Measurements from ENCODE around the gene NUS1. TPM values are rescaled to one million over a fixed set of nuclear protein-coding genes. Genes with fewer than 3 reads are reported as not detected.

Gene NUS1
- polyA plus RNA-seq, 2 of the 4 experiments (the other 2 are of a cell fraction), result 23.0 to 24.7 TPM

- POLR2A ChIA-PET, result no interaction called here
- CTCF ChIA-PET, result no interaction called here
Observed at GRCh38 chr6:117655380-117655779, 19.9 kb upstream of the NUS1 start.

DNA sequence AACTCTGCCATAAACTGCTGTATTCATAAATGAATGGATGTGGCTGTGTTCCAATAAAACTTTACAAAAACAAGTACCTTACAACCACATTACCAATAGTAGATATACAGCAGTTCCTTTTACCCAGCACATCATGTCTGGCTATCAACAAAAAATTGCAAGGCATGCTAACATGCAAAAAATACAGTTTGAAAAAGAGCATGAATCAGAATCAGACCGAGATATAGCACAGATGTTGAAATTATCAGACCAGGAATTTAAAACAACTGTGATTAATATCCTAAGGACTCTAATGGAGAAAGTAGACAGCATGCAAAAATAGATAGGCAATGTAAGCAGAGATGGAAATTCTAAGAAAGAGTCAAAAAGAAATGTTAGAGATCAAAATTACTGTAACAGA, 8.4 kb upstream of the NUS1 start:
- Histone ChIP-seq H3K4me1 (no peaks in the 10 kb centered on the region), H3K4me3 (no peak overlapping the region), H3K9me3 (no peaks in the 10 kb centered on the region), H3K4me2 (no peak overlapping the region), H3K27ac (no peak overlapping the region)
- ATAC-seq (no peak), DNase-seq (ENCODE audit: low read depth in 1 of 2, low spot score in 1 of 2) (no peak), FAIRE-seq (no peak)
- TF ChIP-seq GATA3 (IDR thresholded peaks at IDR 0.05; ENCODE audit: borderline replicate concordance) (no peak), HDAC2 (IDR thresholded peaks at IDR 0.05) (no peak), NFE2L2 (conservative IDR thresholded peaks at IDR 0.05; ENCODE audit: low read length) (no peak), TFCP2L1 (CRISPR knock-in tag; IDR thresholded peaks at IDR 0.05) (no peak), FOXS1 (CRISPR knock-in tag; IDR thresholded peaks at IDR 0.05) (no peak), HOXB13 (CRISPR knock-in tag; IDR thresholded peaks at IDR 0.05; ENCODE audit: low read depth) (no peak), RFX5 (IDR thresholded peaks at IDR 0.05) (no peak), HOXA7 (CRISPR knock-in tag; IDR thresholded peaks at IDR 0.05) (no peak), SMC3 (IDR thresholded peaks at IDR 0.05) (no peak), BHLHE40 (IDR thresholded peaks at IDR 0.05; ENCODE audit: low read depth, low read length) (no peak), SREBF2 (IDR thresholded peaks at IDR 0.05) (no peak), FOSL2 (IDR thresholded peaks at IDR 0.05) (no peak), FOSL2 (CRISPR knock-in tag; IDR thresholded peaks at IDR 0.05) (no peak), MYC (IDR thresholded peaks at IDR 0.05; ENCODE audit: borderline replicate concordance, low read length) (no peak), ZNF302 (CRISPR knock-in tag; IDR thresholded peaks at IDR 0.05) (no peak), CBX2 (IDR thresholded peaks at IDR 0.05; ENCODE audit: borderline replicate concordance, low read depth) (no peak), EHF (CRISPR knock-in tag; IDR thresholded peaks at IDR 0.05) (no peak)
- TF ChIP-seq, protein P1, sequence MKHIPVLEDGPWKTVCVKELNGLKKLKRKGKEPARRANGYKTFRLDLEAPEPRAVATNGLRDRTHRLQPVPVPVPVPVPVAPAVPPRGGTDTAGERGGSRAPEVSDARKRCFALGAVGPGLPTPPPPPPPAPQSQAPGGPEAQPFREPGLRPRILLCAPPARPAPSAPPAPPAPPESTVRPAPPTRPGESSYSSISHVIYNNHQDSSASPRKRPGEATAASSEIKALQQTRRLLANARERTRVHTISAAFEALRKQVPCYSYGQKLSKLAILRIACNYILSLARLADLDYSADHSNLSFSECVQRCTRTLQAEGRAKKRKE (CRISPR knock-in tag; IDR thresholded peaks at IDR 0.05; ENCODE audit: low read depth), result no peak
- TF ChIP-seq, protein P2, sequence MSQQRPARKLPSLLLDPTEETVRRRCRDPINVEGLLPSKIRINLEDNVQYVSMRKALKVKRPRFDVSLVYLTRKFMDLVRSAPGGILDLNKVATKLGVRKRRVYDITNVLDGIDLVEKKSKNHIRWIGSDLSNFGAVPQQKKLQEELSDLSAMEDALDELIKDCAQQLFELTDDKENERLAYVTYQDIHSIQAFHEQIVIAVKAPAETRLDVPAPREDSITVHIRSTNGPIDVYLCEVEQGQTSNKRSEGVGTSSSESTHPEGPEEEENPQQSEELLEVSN (IDR thresholded peaks at IDR 0.05; ENCODE audit: borderline replicate concordance, low read depth), result no peak
- ChIA-PET CTCF (interaction anchor here (0.6 kb wide), 1 partner anchor 958 kb away, joined by 3 read pairs; no protein-coding TSS in a partner anchor), POLR2A (no interaction called here)
- 8% methylated on average over 1 of the region's 1 CpG for WGBS (ENCODE audit: missing lambda C conversion rate)

More at GRCh38 chr6:117655380-117655779, 19.9 kb upstream of the NUS1 start:
- Histone ChIP-seq H3K27ac (no peak overlapping the region), H3K9me3 (no peaks in the 10 kb centered on the region), H3K4me1 (no peaks in the 10 kb centered on the region), H3K4me3 (no peak overlapping the region), H3K4me2 (no peak overlapping the region)
- DNase-seq (ENCODE audit: low read depth in 1 of 2, low spot score in 1 of 2) (no peak), FAIRE-seq (no peak), ATAC-seq (no peak)
- TF ChIP-seq EHMT2 (IDR thresholded peaks at IDR 0.05; ENCODE audit: low read depth), result no peak
- TF ChIP-seq, protein P3, sequence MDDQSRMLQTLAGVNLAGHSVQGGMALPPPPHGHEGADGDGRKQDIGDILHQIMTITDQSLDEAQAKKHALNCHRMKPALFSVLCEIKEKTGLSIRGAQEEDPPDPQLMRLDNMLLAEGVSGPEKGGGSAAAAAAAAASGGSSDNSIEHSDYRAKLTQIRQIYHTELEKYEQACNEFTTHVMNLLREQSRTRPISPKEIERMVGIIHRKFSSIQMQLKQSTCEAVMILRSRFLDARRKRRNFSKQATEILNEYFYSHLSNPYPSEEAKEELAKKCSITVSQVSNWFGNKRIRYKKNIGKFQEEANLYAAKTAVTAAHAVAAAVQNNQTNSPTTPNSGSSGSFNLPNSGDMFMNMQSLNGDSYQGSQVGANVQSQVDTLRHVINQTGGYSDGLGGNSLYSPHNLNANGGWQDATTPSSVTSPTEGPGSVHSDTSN (IDR thresholded peaks at IDR 0.05), result no peak
- no peak for TF ChIP-seq ZC3H11A (IDR thresholded peaks at IDR 0.05)
- TF ChIP-seq HEYL (CRISPR knock-in tag; IDR thresholded peaks at IDR 0.05), result no peak
- TF ChIP-seq HOXA7 (CRISPR knock-in tag; IDR thresholded peaks at IDR 0.05), result no peak
- TF ChIP-seq NR3C1 (IDR thresholded peaks at IDR 0.05), result no peak
- TF ChIP-seq MAFK (IDR thresholded peaks at IDR 0.05; ENCODE audit: partially characterized antibody), result no peak
- no peak for TF ChIP-seq ZNF302 (CRISPR knock-in tag; IDR thresholded peaks at IDR 0.05)
- no peak for TF ChIP-seq REST (IDR thresholded peaks at IDR 0.05)
- TF ChIP-seq POLR2A (IDR thresholded peaks at IDR 0.05; ENCODE audit: low read length), result no peak
- TF ChIP-seq PHF8 (IDR thresholded peaks at IDR 0.05; ENCODE audit: borderline replicate concordance, low read depth), result no peak
- no peak for TF ChIP-seq TP53 (CRISPR knock-in tag; IDR thresholded peaks at IDR 0.05)
- no peak for TF ChIP-seq HOXB13 (CRISPR knock-in tag; IDR thresholded peaks at IDR 0.05; ENCODE audit: low read depth)
- TF ChIP-seq, protein P4, sequence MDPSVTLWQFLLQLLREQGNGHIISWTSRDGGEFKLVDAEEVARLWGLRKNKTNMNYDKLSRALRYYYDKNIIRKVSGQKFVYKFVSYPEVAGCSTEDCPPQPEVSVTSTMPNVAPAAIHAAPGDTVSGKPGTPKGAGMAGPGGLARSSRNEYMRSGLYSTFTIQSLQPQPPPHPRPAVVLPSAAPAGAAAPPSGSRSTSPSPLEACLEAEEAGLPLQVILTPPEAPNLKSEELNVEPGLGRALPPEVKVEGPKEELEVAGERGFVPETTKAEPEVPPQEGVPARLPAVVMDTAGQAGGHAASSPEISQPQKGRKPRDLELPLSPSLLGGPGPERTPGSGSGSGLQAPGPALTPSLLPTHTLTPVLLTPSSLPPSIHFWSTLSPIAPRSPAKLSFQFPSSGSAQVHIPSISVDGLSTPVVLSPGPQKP (IDR thresholded peaks at IDR 0.05; ENCODE audit: low read depth, low read length), result no peak
- TF ChIP-seq RARB (CRISPR knock-in tag; IDR thresholded peaks at IDR 0.05), result no peak
- TF ChIP-seq JUN (IDR thresholded peaks at IDR 0.05), result no peak
- TF ChIP-seq HOXB5 (CRISPR knock-in tag; IDR thresholded peaks at IDR 0.05), result no peak
- WGBS (ENCODE audit: missing lambda C conversion rate), result 49% methylated on average over 2 of the region's 2 CpGs
